PC-3 (cell line): ENCODE results near the gene KLHL6.

Experiments
- CTCF ChIP-seq: fragments of 300-600 bp; sonication (generic); conservative IDR thresholded peaks from 2 replicates; pipeline ENCODE4 v1.5.1; 2017; ENCODE audit warnings: antibody characterized with exemption, low read depth, mild to moderate bottlenecking, low read length
- EZH2 ChIP-seq: fragments of 300-600 bp; sonication (generic); IDR thresholded peaks from one replicate; pipeline ENCODE4 v1.6.1; 2017; ENCODE audit warnings: antibody characterized with exemption, mild to moderate bottlenecking, low read length; ENCODE audit not compliant: unreplicated experiment

GRCh38 chr3:183485093-183485492 is 70.4 kb downstream of the KLHL6 start:
- TF ChIP-seq CTCF (no peak), EZH2 (no peak)
